ENCODE data around the gene SCFD2. TPM values are rescaled to one million over a fixed set of nuclear protein-coding genes. Genes with fewer than 3 reads are reported as not detected.
"Not testable (repeated sequence)": the region's sequence is repeated elsewhere in the genome, so short reads cannot be mapped to it uniquely, and the experiment has no call there.

SCFD2 gene
- total and polyA plus RNA-seq, 7 donors, result 5.8 to 13.3 (median 11.2) TPM

DNA sequence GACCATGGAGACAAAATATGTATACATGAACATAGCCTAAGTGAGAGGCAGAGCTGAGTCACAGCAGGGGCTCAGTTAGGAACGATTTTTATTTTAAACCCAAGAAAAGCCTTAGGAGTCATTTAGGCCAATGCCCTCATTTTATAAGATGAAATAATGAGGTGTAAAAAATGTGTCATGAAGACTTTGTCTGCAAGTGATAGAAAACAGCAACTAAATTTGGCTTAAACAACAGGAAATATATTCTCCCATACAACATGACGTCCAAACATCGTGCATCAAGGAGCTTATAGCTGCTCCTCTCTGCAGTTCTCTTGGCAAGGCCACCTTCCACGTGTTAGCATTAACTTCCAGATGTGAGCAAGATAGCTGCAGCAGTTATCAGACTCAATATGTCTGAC is 16.8 kb downstream of the SCFD2 start:
- no peak for ATAC-seq
- Histone ChIP-seq H3K9me3 (no peaks in the 10 kb centered on the region), H3K36me3 (ENCODE audit: insufficient read depth in 1 of 2, low read depth in 1 of 2) (peaks cover 0 to 22% of the 10 kb centered on the region in 2 donors), H3K4me1 (peaks cover 17% of the 10 kb centered on the region), H3K27me3 (ENCODE audit: insufficient read depth in 3 of 3, low read length in 2 of 3) (no peaks in the 10 kb centered on the region), H3K4me3 (no peak overlapping the region), H3K27ac (no peak overlapping the region)
- intact Hi-C loops (cut with DNase I), result no loop called here
- WGBS, 3 donors, result 84 to 91% (median 89%) methylated on average over 4 of the region's 4 CpGs
- DNase-seq, result no peak
- TF ChIP-seq, protein P1, sequence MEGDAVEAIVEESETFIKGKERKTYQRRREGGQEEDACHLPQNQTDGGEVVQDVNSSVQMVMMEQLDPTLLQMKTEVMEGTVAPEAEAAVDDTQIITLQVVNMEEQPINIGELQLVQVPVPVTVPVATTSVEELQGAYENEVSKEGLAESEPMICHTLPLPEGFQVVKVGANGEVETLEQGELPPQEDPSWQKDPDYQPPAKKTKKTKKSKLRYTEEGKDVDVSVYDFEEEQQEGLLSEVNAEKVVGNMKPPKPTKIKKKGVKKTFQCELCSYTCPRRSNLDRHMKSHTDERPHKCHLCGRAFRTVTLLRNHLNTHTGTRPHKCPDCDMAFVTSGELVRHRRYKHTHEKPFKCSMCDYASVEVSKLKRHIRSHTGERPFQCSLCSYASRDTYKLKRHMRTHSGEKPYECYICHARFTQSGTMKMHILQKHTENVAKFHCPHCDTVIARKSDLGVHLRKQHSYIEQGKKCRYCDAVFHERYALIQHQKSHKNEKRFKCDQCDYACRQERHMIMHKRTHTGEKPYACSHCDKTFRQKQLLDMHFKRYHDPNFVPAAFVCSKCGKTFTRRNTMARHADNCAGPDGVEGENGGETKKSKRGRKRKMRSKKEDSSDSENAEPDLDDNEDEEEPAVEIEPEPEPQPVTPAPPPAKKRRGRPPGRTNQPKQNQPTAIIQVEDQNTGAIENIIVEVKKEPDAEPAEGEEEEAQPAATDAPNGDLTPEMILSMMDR (IDR thresholded peaks at IDR 0.05), result no peak

DNA sequence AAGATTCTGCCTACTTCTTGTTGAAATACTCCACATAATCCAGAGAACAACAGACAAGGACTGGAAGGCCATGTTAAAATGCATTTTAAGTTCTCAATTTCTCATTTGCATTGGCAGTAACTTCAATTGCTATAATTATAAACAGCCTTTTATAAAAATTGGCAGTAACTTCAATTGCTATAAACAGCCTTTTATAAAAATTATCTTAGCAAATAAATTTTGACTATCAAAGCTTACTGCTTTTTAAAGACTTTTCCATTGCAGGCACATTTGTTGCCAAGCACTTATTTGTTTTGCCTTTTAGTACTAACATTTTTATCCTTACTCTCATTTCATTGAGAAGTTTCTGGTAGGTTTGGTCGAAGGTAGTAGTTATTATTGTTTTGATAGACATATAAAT is 17.8 kb downstream of the SCFD2 start:
- Histone ChIP-seq H3K9me3 (no peaks in the 10 kb centered on the region), H3K27ac (no peak overlapping the region), H3K27me3 (ENCODE audit: insufficient read depth in 3 of 3, low read length in 2 of 3) (no peaks in the 10 kb centered on the region), H3K4me1 (peaks cover 17% of the 10 kb centered on the region), H3K4me3 (no peak overlapping the region), H3K36me3 (ENCODE audit: insufficient read depth in 1 of 2, low read depth in 1 of 2) (peaks cover 0 to 20% of the 10 kb centered on the region in 2 donors)
- 75 to 81% (median 77%) methylated on average over 1 of the region's 1 CpG for WGBS, 3 donors
- DNase-seq (no peak), ATAC-seq (no peak)
- intact Hi-C loops (cut with DNase I), result no loop called here
- TF ChIP-seq, protein P1 (IDR thresholded peaks at IDR 0.05), result no peak

DNA sequence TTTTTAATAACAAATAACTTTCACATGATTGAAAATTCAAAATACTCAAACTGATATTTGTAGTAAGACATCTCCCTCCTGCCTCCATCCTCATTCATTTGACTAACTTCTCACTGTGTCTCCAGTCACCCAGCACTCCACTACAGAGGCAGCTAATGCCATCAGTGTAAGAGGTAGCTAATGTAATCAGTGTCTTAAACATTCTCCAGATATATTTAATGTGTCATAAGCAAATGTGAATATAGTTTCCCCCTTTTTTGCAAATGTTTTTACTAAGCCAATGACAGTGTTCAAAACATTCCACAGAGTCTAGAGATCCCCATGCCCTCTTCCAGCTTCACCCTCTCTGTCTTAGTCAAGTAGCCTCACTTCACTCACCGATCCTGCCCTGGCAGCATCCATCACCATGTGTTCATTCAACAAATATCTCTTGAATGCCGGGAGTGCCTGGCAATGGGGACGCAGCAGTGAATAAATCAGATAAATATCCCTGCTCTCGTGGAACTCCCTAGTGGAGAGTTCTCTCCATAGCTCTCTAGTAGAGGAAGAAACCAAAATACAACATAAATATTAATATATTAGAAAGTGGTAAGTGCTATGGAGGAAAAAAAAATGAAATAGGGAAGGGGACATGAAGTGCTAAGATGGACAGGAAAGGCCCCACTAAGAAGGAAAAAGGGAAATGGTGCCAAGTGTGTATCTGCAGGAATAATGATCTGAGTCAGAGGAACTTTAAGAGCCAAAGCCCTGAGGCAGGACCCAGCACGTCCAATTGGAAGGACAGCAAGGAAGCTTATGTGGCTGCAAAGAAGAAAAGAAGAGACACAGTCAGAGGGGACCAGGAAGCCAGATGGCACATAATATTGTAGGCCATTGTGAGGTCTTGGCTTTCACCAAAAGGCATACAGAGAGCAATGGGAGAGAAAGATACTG is 18.7 kb downstream of the SCFD2 start:
- Histone ChIP-seq H3K9me3 (no peaks in the 10 kb centered on the region), H3K36me3 (ENCODE audit: insufficient read depth in 1 of 2, low read depth in 1 of 2) (peaks cover 0 to 11% of the 10 kb centered on the region in 2 donors), H3K4me3 (no peak overlapping the region), H3K27me3 (ENCODE audit: insufficient read depth in 3 of 3, low read length in 2 of 3) (no peaks in the 10 kb centered on the region), H3K4me1 (peaks cover 17% of the 10 kb centered on the region), H3K27ac (no peak overlapping the region)
- intact Hi-C loops (cut with DNase I), result no loop called here
- DNase-seq (no peak), ATAC-seq (peak; percentile 46 to 81 (median 58))
- TF ChIP-seq, protein P1 (IDR thresholded peaks at IDR 0.05), result no peak
- WGBS, 3 donors, result 25 to 34% (median 25%) methylated on average over 5 of the region's 5 CpGs

DNA sequence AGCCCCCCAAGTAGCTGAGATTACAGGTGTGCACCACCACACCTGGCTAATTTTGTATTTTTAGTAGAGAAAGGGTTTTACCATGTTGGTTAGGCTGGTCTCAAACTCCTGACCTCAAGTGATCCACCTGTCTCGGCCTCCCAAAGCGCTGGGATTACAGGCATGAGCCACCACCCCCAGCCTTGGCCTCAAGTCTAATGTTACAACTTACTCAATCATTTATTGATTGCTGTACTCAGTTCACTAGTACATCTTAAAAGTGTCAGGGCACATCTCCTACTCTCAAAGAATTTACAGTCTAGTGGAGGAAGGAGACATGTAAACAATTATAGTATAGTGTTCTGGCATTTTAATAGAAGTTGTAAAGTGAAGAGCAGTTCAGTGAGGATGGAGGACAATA is 19.5 kb downstream of the SCFD2 start:
- H3K9me3 ChIP-seq; intact Hi-C loops (cut with DNase I); H3K27me3 ChIP-seq (ENCODE audit: insufficient read depth in 3 of 3, low read length in 2 of 3); ATAC-seq; H3K36me3 ChIP-seq (ENCODE audit: insufficient read depth in 1 of 2, low read depth in 1 of 2); H3K4me3 ChIP-seq; DNase-seq; H3K27ac ChIP-seq: not testable (repeated sequence)
- H3K4me1 ChIP-seq, result peaks cover 17% of the 10 kb centered on the region
- WGBS, 3 donors, result 92 to 95% (median 94%) methylated on average over 2 of the region's 2 CpGs

DNA sequence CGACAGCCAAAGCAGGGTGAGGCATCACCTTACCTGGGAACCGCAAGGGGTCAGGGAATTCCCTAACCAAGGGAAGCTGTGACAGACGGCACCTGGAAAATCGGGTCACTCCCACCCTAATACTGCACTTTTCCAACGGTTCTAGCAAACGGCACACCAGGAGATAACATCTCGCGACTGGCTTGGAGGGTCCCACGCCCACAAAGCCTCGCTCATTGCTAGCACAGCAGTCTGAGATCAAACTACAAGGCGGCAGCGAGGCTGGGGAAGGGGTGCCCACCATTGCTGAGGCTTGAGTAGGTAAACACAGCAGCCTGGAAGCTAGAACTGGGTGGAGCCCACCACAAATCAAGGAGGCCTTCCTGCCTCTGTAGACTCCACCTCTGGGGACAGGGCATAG is 25.7 kb downstream of the SCFD2 start:
- H3K4me3 ChIP-seq; ATAC-seq; H3K36me3 ChIP-seq (ENCODE audit: insufficient read depth in 1 of 2, low read depth in 1 of 2); H3K27me3 ChIP-seq (ENCODE audit: insufficient read depth in 3 of 3, low read length in 2 of 3); intact Hi-C loops (cut with DNase I); DNase-seq; H3K4me1 ChIP-seq; H3K9me3 ChIP-seq; H3K27ac ChIP-seq: not testable (repeated sequence)
- WGBS, 3 donors, result 95 to 98% (median 95%) methylated on average over 12 of the region's 12 CpGs

DNA sequence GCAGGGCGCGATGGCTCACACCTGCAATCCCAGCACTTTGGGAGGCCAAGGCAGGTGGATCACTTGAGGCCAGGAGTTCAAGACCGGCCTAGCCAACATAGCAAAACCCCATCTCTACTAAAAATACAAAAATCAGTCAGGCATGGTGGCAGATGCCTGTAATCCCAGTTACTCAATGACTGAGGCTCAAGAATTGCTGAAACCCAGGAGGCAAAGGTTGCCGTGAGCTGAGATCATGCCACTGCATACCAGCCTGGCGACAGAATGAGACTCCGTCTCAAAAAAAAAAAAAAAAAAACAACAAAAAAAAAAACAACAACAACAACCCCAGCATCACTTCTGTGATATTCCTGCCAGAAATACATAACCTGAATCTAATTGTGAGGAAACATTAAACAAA is 30.9 kb downstream of the SCFD2 start:
- H3K4me3 ChIP-seq; H3K36me3 ChIP-seq (ENCODE audit: insufficient read depth in 1 of 2, low read depth in 1 of 2); intact Hi-C loops (cut with DNase I): not testable (repeated sequence)

More for the DNA sequence above, 30.9 kb downstream of the SCFD2 start:
- H3K27ac ChIP-seq; H3K4me1 ChIP-seq; H3K9me3 ChIP-seq; ATAC-seq; DNase-seq; H3K27me3 ChIP-seq (ENCODE audit: insufficient read depth in 3 of 3, low read length in 2 of 3): not testable (repeated sequence)
- WGBS, 3 donors, result 94 to 99% (median 94%) methylated on average over 6 of the region's 6 CpGs
